ENCODE results near the gene C10orf88. TPM values are rescaled to one million over a fixed set of nuclear protein-coding genes. Genes with fewer than 3 reads are reported as not detected.

The C10orf88 gene
- total and polyA plus RNA-seq, 9 of the 15 experiments (the other 6 are each of a cell fraction or from before 2014, with no cell fraction given), result 2.5 to 9.6 (median 7.5) TPM

GRCh38 chr10:122997864-122998263 is 43.8 kb upstream of the C10orf88 start (continued):
- TF ChIP-seq HNRNPL (IDR thresholded peaks at IDR 0.05; ENCODE audit: low read depth, low read length) (no peak), ZNF398 (CRISPR knock-in tag; IDR thresholded peaks at IDR 0.05) (no peak)

GRCh38 chr10:122995936-122996335 is 41.9 kb upstream of the C10orf88 start:
- 100% methylated on average over 2 of the region's 4 CpGs for WGBS (ENCODE audit: insufficient coverage, low coverage, missing lambda C conversion rate)
- TF ChIP-seq ARID3B (CRISPR knock-in tag; IDR thresholded peaks at IDR 0.05; ENCODE audit: borderline replicate concordance), result no peak
- TF ChIP-seq ELK3 (CRISPR knock-in tag; IDR thresholded peaks at IDR 0.05), result no peak
- TF ChIP-seq ZNF140 (CRISPR knock-in tag; IDR thresholded peaks at IDR 0.05), result no peak
- TF ChIP-seq E2F5 (CRISPR knock-in tag; IDR thresholded peaks at IDR 0.05), result no peak
- TF ChIP-seq SMARCC2 (IDR thresholded peaks at IDR 0.05; ENCODE audit: low read depth), result no peak
- no peak for TF ChIP-seq SMARCA4 (IDR thresholded peaks at IDR 0.05)
- no peak for TF ChIP-seq ZBTB17 (CRISPR knock-in tag; IDR thresholded peaks at IDR 0.05)
- no peak for TF ChIP-seq RNF2 (IDR thresholded peaks at IDR 0.05)
- TF ChIP-seq IRF9 (tag; IDR thresholded peaks at IDR 0.05), result no peak
- Histone ChIP-seq H3K4me3 (no peak overlapping the region), H3K9me3 (replicated peaks; ENCODE audit: control insufficient read depth, insufficient read depth, low read depth, low read length) (no peaks in the 10 kb centered on the region), H4K20me1 (replicated peaks; ENCODE audit: control insufficient read depth, insufficient read depth, low read length) (no peaks in the 10 kb centered on the region), H2AFZ (ENCODE audit: low read depth, low read length) (no peak overlapping the region), H3K9me1 (ENCODE audit: control insufficient read depth, insufficient read depth, low read length) (no peaks in the 10 kb centered on the region), H3K36me3 (ENCODE audit: control insufficient read depth, insufficient read depth, low read length) (peaks cover 66% of the 10 kb centered on the region), H3K9ac (ENCODE audit: insufficient read depth in 1 of 2, low read depth in 2 of 2, low read length in 2 of 2) (no peak overlapping the region), H3K79me2 (ENCODE audit: control insufficient read depth, insufficient read depth, low read length) (peaks cover 22% of the 10 kb centered on the region), H3K4me2 (ENCODE audit: insufficient read depth, low read length) (no peak overlapping the region), H3K27me3 (ENCODE audit: control insufficient read depth in 2 of 2, insufficient read depth in 2 of 2, low read length in 2 of 2) (no peaks in the 10 kb centered on the region), H3K4me1 (replicated peaks in 1 of 2; ENCODE audit: control insufficient read depth in 2 of 2, insufficient read depth in 2 of 2, low read length in 2 of 2) (no peaks in the 10 kb centered on the region; a peak in 1 of 5 replicates), H3K27ac (ENCODE audit: extremely low read depth, low read depth, low read length) (no peak overlapping the region)
- intact Hi-C loops (cut with micrococcal nuclease) (no loop called here), in situ Hi-C loops (cut with MboI) (no loop called here)
- no TSS peak for BruUV-seq (replicated peaks)
- no peak for DNase-seq (ENCODE audit: extremely low read depth in 1 of 4, low spot score in 3 of 4)
- ATAC-seq, result no peak
- POLR2A ChIA-PET, result no interaction called here
- CTCF ChIA-PET (ENCODE audit: low intra/inter-chr PET ratio), result no interaction called here
- no peak for FAIRE-seq
